ENCODE data around the gene TRPM2.
"Not testable (repeated sequence)": the region's sequence is repeated elsewhere in the genome, so short reads cannot be mapped to it uniquely, and the experiment has no call there.

The TRPM2 gene

DNA sequence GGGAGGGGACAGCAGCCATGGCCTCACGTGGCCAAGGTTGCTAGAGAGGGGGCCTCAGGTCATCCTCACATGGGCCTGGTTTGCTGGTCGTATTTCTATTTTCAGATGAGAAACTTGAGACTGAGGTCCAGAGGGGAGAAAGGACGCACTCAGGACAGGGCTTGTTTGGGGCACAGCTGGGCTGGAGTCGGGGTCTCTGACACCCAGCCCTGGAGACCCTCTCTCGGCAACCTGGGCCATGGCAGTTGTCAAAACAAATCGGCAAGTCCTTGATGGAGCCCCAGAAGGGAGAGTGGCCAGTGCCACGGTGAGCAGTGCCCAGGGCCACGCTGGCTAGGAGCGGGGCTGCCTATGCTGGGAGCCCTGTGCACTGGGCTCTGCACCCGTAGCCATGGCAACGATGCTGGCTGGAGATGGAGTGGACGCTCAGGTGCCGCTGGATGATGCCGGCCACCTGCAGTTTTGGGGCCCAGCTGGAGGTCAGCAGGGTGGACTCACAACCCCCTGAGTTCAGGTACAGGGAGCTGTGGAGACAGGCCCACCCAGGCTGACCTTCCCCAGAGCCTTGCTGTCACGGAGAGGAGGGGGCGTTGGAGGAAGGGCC is 113.0 kb downstream of the TRPM2 start:
- no peak for DNase-seq

- no peak for DNase-seq
Observed at GRCh38 chr21:44466996-44467858, 113.8 kb downstream of the TRPM2 start.

DNA sequence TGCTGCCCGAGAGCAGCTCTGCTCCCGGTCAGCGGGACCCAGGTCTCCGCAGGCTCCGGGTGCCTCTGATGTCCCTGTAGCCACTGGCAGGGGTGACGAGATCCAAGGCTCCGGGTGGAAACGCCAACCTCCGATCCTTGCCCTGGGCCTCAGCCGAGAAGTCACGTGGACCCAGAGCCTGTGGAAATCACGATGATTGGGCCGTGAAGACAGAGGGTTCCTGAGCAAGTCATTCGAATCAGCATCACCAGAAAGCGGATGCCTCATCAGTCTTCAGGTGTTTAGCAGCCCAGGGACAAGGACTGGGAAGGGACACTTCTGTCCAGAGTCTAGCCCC is 114.4 kb downstream of the TRPM2 start:
- no peak for DNase-seq

GRCh38 chr21:44471341-44471740 is 117.9 kb downstream of the TRPM2 start:
- DNase-seq, result no peak

DNA sequence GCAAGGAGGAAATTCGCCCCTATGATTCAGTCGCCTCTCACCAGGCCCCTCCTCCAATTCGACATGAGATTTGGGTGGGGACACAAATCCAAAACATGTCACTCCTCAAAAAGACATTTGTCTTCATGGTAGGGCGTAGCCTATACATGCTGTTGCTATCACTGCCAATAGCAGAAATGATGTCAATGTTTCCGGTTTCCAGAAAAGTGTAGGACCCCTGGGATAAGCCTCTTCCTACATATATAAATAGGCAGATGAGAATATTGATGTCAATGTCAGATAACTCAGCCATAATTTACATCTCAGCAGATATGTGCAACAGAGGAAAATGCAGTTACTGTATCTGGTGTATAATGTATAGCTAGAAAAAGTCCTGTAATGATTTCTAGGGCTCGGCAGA is 118.6 kb downstream of the TRPM2 start:
- no peak for DNase-seq

DNA sequence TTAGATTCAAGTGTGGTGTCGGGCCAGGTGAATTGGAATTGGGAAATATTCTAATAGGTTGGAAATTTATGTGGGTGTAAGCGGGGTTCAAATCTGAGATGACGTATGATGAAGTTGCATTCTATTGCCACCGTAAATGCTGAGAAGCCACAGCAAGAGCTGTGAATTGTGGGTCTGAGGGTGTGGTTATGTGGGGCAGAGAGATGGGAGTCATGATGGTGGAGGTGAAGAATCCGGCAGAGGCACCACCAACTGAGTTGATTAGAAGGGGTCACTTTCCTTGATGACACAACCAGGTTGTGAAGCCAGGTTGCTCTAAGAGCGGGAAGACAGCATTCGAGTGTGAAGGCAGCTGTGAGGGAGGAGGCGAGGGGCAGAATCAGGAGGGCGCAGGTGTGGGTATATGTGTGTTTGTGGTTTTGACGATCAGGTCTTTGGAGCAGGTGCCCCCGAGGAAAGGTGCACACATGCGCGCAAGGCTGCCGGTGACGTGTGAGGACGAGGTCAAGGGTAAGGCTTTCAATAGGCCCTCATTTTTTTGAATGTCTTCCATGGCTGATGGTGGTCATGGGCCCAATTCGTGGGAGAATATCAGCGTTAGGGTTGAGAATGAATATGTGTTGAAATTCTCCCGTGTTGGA is 120.6 kb downstream of the TRPM2 start:
- DNase-seq, result no peak

DNA sequence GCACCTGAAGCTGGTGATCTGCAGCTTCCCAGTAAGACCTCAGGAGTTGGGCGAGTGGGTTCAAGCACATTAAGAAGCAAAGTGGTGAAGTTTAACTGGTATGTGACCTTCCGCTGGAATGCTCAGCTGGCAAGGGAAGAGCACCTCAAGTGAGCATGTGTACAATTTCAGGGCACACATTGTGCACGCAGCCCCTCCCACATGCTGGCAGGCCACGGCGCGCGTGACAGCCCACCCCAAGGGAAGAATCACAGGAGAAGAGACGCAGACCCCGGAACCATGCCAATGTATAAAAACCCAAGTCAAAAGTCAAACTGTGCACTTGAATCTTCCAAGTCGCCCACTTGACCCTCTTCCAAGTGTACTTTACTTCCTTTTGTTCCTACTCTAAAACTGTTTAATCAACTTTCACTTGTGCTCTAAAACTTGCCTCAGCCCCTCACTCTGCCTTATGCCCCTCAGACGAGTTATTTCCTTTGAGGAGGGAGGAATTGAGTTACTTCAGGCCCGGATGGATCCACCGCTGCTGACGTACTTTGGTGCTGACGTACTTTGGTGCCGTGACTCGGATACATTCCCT is 121.9 kb downstream of the TRPM2 start:
- no peak for DNase-seq

GRCh38 chr21:44477131-44477530 is 123.7 kb downstream of the TRPM2 start:
- no peak for DNase-seq

- no peak for DNase-seq
Observed at GRCh38 chr21:44477712-44478111, 124.3 kb downstream of the TRPM2 start.

- no peak for DNase-seq
Observed at GRCh38 chr21:44478124-44478800, 124.8 kb downstream of the TRPM2 start.

- no peak for DNase-seq
Observed at GRCh38 chr21:44478801-44479167, 125.4 kb downstream of the TRPM2 start.

GRCh38 chr21:44479556-44480199 is 126.3 kb downstream of the TRPM2 start:
- not testable (repeated sequence) for DNase-seq

GRCh38 chr21:44480200-44481053 is 127.0 kb downstream of the TRPM2 start:
- DNase-seq, result no peak

GRCh38 chr21:44482581-44483287 is 129.3 kb downstream of the TRPM2 start:
- DNase-seq, result no peak

GRCh38 chr21:44483288-44484237 is 130.1 kb downstream of the TRPM2 start:
- DNase-seq, result no peak

DNA sequence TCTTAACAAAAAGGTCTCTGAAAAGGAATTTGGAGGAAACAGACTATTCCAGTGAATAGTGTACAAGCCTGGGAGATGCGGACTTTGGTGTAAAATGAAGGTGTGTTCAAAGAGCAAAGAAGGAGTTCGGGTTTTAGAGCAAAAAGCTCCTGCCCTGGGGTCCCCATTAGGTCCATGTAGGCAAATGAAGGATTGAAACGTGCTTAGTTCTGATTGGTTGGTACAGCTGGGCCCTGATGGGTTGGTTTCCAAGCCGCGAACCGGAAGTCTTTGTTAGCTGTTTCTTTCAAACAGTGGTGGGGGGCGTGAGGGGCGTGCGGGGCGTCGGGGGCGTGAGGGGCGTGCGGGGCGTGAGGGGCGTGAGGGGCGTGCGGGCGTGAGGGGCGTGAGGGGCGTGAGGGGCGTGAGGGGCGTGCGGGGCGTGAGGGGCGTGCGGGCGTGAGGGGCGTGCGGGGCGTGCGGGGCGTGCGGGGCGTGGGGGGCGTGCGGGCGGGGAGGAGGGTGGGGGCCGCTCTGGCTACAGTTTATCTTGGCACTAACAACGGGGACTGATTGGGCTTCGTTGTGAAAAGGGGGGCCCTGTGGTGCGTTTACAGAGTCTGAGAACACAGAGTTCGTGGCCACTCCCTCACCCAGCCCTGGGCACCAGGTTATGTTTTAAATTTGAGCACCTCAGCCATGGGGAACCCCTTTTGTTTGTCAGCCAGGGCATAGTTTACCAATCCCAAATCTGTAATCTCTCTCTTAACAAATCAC is 131.3 kb downstream of the TRPM2 start:
- no peak for DNase-seq

DNA sequence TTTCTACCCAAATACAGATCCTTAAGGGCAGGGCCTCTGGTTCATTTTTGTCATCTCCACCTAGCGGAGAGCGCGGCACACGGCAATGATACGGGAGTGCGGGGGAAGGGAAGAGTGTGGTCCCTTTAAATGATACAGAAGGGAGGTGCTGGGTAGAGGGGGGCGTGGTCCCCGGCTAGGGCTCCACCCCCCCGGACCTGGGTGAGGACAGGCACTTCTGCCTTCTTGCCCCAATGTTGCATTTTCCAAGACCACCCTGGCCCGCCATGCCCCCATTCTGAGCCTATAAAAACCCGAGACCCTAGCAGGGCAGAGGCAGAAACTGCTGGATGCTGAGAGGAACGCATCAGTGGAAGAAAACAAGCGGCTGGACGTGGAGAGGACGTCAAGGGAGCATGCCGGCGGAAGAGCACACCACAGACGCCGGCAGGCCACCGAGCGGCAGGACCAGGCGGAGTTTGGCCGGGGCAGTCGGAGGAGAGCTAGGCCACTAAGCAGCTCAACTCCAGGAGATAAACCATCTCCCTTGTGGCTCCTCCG is 131.9 kb downstream of the TRPM2 start:
- DNase-seq, result no peak

GRCh38 chr21:44485796-44486195 is 132.4 kb downstream of the TRPM2 start:
- DNase-seq, result no peak

GRCh38 chr21:44486302-44486701 is 132.9 kb downstream of the TRPM2 start:
- DNase-seq, result no peak

Data from NCI-H748 treated with DMSO at 0.1 percent for 48 hours (cell line).